Kidney capillary endothelial cell (primary cell): ENCODE measurements around the gene ZIC5.

Experiments
- DNase-seq: peaks from one replicate; pipeline ENCODE4 v3.0.0-alpha.2; 2018; ENCODE audit warnings: low spot score

ZIC5 gene

GRCh38 chr13:99987154-99988019 is 15.8 kb upstream of the ZIC5 start:
- no peak for DNase-seq

GRCh38 chr13:99986741-99987140 is 15.2 kb upstream of the ZIC5 start:
- DNase-seq = no peak

GRCh38 chr13:99985886-99986527 is 14.4 kb upstream of the ZIC5 start:
- DNase-seq = no peak

- no peak for DNase-seq
Observed at GRCh38 chr13:99985241-99985874, 13.8 kb upstream of the ZIC5 start.

GRCh38 chr13:99984461-99985240 is 13.1 kb upstream of the ZIC5 start:
- no peak for DNase-seq

- no peak for DNase-seq
Observed at GRCh38 chr13:99983499-99984401, 12.2 kb upstream of the ZIC5 start.

- DNase-seq = no peak
Observed at GRCh38 chr13:99982731-99983498, 11.3 kb upstream of the ZIC5 start.

GRCh38 chr13:99982036-99982730 is 10.6 kb upstream of the ZIC5 start:
- DNase-seq = no peak

- no peak for DNase-seq
Observed at GRCh38 chr13:99981735-99982035, 10.1 kb upstream of the ZIC5 start, which contains the start of gene ZIC2. Gene ZIC2 (plus strand): TSS chr13:99981784. CDS start chr13:99982065, 281 bp downstream.

- no peak for DNase-seq
Observed at GRCh38 chr13:99980824-99981734, 9.5 kb upstream of the ZIC5 start.

- no peak for DNase-seq
Observed at GRCh38 chr13:99980201-99980823, 8.7 kb upstream of the ZIC5 start.

- DNase-seq = no peak
Observed at GRCh38 chr13:99979453-99980200, 8.1 kb upstream of the ZIC5 start.

GRCh38 chr13:99978799-99979452 is 7.4 kb upstream of the ZIC5 start:
- no peak for DNase-seq

- no peak for DNase-seq
Observed at GRCh38 chr13:99977912-99978798, 6.6 kb upstream of the ZIC5 start.

- DNase-seq = no peak
Observed at GRCh38 chr13:99977334-99977911, 5.9 kb upstream of the ZIC5 start.

- no peak for DNase-seq
Observed at GRCh38 chr13:99976575-99976974, 5.0 kb upstream of the ZIC5 start.
